Adipose tissue (tissue), 3 donors: ENCODE data around the gene PPP1R14C. TPM values are rescaled to one million over a fixed set of nuclear protein-coding genes. Genes with fewer than 3 reads are reported as not detected.

Experiments
- H3K27ac ChIP-seq: one replicate; pipeline ENCODE4 v1.5.1; 2013; ENCODE audit warnings: low read depth, low read length
- WGBS, 3 donors: extraction: QIAGEN DNeasy Blood & Tissue Kit; methylation state at CpG; one replicate each; pipeline ENCODE4 v1.1.7; 2013; 5-methylcytosine and 5-hydroxymethylcytosine counted together
- polyA plus RNA-seq, 3 donors: library from polyadenylated mRNA; stranded (reverse); fragments of 200-250 nt; gene quantifications; one replicate each; pipeline ENCODE4 v1.2.3, GENCODE V29; 2013
- donor health status: healthy with polysubstance abuse.
- donor health status: Bipolar disorder and iron deficiency.
- donor health status: healthy.

Gene PPP1R14C
- polyA plus RNA-seq, 3 donors = 0.40 to 0.58 TPM; not detected in 1

- WGBS, 3 donors = 84 to 94% (median 91%) methylated on average over 9 of the region's 9 CpGs
- no peak overlapping the region for H3K27ac ChIP-seq
Measured at GRCh38 chr6:150255840-150256239, 113.0 kb downstream of the PPP1R14C start.

- no peak overlapping the region for H3K27ac ChIP-seq
- WGBS, 3 donors = 68 to 90% (median 78%) methylated on average over 8 of the region's 8 CpGs
Measured at GRCh38 chr6:150256618-150257272, 113.9 kb downstream of the PPP1R14C start.

- WGBS, 3 donors = 96 to 98% (median 96%) methylated on average over 5 of the region's 5 CpGs
- no peak overlapping the region for H3K27ac ChIP-seq
Measured at GRCh38 chr6:150258381-150258780, 115.5 kb downstream of the PPP1R14C start.

- H3K27ac ChIP-seq = no peak overlapping the region
- 88 to 96% (median 89%) methylated on average over 2 of the region's 2 CpGs for WGBS, 3 donors
Measured at GRCh38 chr6:150260931-150261330, 118.1 kb downstream of the PPP1R14C start.

- WGBS, 3 donors = 61 to 86% (median 82%) methylated on average over 16 of the region's 16 CpGs
- H3K27ac ChIP-seq = no peak overlapping the region
Measured at GRCh38 chr6:150261997-150262697, 119.3 kb downstream of the PPP1R14C start.

- no peak overlapping the region for H3K27ac ChIP-seq
- WGBS, 3 donors = 54 to 73% (median 71%) methylated on average over 19 of the region's 19 CpGs
Measured at GRCh38 chr6:150263765-150264404, 121.0 kb downstream of the PPP1R14C start.

- 94 to 100% (median 98%) methylated on average over 1 of the region's 1 CpG for WGBS, 3 donors
Measured at GRCh38 chr6:150266309-150266708, 123.5 kb downstream of the PPP1R14C start.

GRCh38 chr6:150266963-150267685 lies 124.3 kb downstream of the PPP1R14C start:
- 88 to 91% (median 89%) methylated on average over 7 of the region's 7 CpGs for WGBS, 3 donors
- no peak overlapping the region for H3K27ac ChIP-seq

More at GRCh38 chr6:150266309-150266708, 123.5 kb downstream of the PPP1R14C start:
- H3K27ac ChIP-seq = no peak overlapping the region

GRCh38 chr6:150267686-150268561 lies 125.1 kb downstream of the PPP1R14C start:
- H3K27ac ChIP-seq = no peak overlapping the region
- 73 to 80% (median 77%) methylated on average over 11 of the region's 11 CpGs for WGBS, 3 donors

GRCh38 chr6:150269130-150269856 lies 126.4 kb downstream of the PPP1R14C start:
- H3K27ac ChIP-seq = no peak overlapping the region
- 84 to 90% (median 87%) methylated on average over 6 of the region's 6 CpGs for WGBS, 3 donors

- WGBS, 3 donors = 42 to 78% (median 76%) methylated on average over 4 of the region's 4 CpGs
- H3K27ac ChIP-seq = no peak overlapping the region
Measured at GRCh38 chr6:150269857-150270223, 127.0 kb downstream of the PPP1R14C start.

- WGBS, 3 donors = 84 to 90% (median 89%) methylated on average over 9 of the region's 9 CpGs
- H3K27ac ChIP-seq = no peak overlapping the region
Measured at GRCh38 chr6:150270330-150271052, 127.6 kb downstream of the PPP1R14C start.

GRCh38 chr6:150271172-150271500 lies 128.3 kb downstream of the PPP1R14C start:
- WGBS, 3 donors = 96 to 98% (median 97%) methylated on average over 1 of the region's 1 CpG
- no peak overlapping the region for H3K27ac ChIP-seq

GRCh38 chr6:150271501-150272263 lies 128.8 kb downstream of the PPP1R14C start:
- 79 to 82% (median 79%) methylated on average over 6 of the region's 6 CpGs for WGBS, 3 donors
- H3K27ac ChIP-seq = no peak overlapping the region

GRCh38 chr6:150272264-150272975 lies 129.6 kb downstream of the PPP1R14C start:
- H3K27ac ChIP-seq = no peak overlapping the region
- 88 to 93% (median 91%) methylated on average over 7 of the region's 7 CpGs for WGBS, 3 donors

- H3K27ac ChIP-seq = no peak overlapping the region
- 85 to 90% (median 88%) methylated on average over 2 of the region's 2 CpGs for WGBS, 3 donors
Measured at GRCh38 chr6:150272976-150273315, 130.1 kb downstream of the PPP1R14C start.
